ENCODE data around the gene AHCY.

- TF ChIP-seq, protein P1, sequence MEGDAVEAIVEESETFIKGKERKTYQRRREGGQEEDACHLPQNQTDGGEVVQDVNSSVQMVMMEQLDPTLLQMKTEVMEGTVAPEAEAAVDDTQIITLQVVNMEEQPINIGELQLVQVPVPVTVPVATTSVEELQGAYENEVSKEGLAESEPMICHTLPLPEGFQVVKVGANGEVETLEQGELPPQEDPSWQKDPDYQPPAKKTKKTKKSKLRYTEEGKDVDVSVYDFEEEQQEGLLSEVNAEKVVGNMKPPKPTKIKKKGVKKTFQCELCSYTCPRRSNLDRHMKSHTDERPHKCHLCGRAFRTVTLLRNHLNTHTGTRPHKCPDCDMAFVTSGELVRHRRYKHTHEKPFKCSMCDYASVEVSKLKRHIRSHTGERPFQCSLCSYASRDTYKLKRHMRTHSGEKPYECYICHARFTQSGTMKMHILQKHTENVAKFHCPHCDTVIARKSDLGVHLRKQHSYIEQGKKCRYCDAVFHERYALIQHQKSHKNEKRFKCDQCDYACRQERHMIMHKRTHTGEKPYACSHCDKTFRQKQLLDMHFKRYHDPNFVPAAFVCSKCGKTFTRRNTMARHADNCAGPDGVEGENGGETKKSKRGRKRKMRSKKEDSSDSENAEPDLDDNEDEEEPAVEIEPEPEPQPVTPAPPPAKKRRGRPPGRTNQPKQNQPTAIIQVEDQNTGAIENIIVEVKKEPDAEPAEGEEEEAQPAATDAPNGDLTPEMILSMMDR (conservative IDR thresholded peaks at IDR 0.05 in 1 of 2, IDR thresholded peaks at IDR 0.05 in 1 of 2; ENCODE audit: low read depth in 1 of 2, low read length in 2 of 2): no peak
- TF ChIP-seq EZH2 (IDR thresholded peaks at IDR 0.05; ENCODE audit: low read length, missing control alignments): no peak
Measured at GRCh38 chr20:34312024-34312460, 8.9 kb upstream of the AHCY start.
